MV-4-11 (cell line): Measurements from ENCODE around the gene LRRC71.

Experiments
- DNase-seq: peaks from one replicate; lab custom pipeline; 2025; lab: John Stamatoyannopoulos, UW

LRRC71 gene

GRCh38 chr1:156927215-156928042 is 7.0 kb downstream of the LRRC71 start:
- DNase-seq: peak; percentile 19

GRCh38 chr1:156928043-156928602 is 7.7 kb downstream of the LRRC71 start:
- no peak for DNase-seq

- no peak for DNase-seq
These were observed 9.3 kb downstream of the LRRC71 start for GRCh38 chr1:156929596-156930238.

- no peak for DNase-seq
These were observed 10.1 kb downstream of the LRRC71 start for GRCh38 chr1:156930483-156930882.

- no peak for DNase-seq
These were observed 10.9 kb downstream of the LRRC71 start for GRCh38 chr1:156931211-156931952.

GRCh38 chr1:156931974-156932710 is 11.7 kb downstream of the LRRC71 start:
- DNase-seq: no peak

GRCh38 chr1:156933136-156933535 is 12.7 kb downstream of the LRRC71 start:
- no peak for DNase-seq

GRCh38 chr1:156935505-156936128 is 15.2 kb downstream of the LRRC71 start:
- no peak for DNase-seq

- DNase-seq: no peak
These were observed 15.8 kb downstream of the LRRC71 start for GRCh38 chr1:156936191-156936590.

GRCh38 chr1:156936721-156937220 is 16.3 kb downstream of the LRRC71 start:
- no peak for DNase-seq

- no peak for DNase-seq
These were observed 17.5 kb downstream of the LRRC71 start for GRCh38 chr1:156937883-156938282.

GRCh38 chr1:156938813-156939212 is 18.4 kb downstream of the LRRC71 start:
- no peak for DNase-seq

GRCh38 chr1:156939786-156940334 is 19.4 kb downstream of the LRRC71 start:
- DNase-seq: no peak

GRCh38 chr1:156941675-156942074 is 21.2 kb downstream of the LRRC71 start:
- DNase-seq: no peak

- DNase-seq: no peak
These were observed 21.7 kb downstream of the LRRC71 start for GRCh38 chr1:156942176-156942575.

- DNase-seq: no peak
These were observed 22.1 kb downstream of the LRRC71 start for GRCh38 chr1:156942576-156942975.

- DNase-seq: no peak
These were observed 23.3 kb downstream of the LRRC71 start for GRCh38 chr1:156943756-156944155.

- DNase-seq: no peak
These were observed 23.8 kb downstream of the LRRC71 start for GRCh38 chr1:156944268-156944667.

GRCh38 chr1:156944848-156945247 is 24.4 kb downstream of the LRRC71 start:
- no peak for DNase-seq

- DNase-seq: no peak
These were observed 25.6 kb downstream of the LRRC71 start for GRCh38 chr1:156945881-156946661.
